ENCODE data around the gene VCL. TPM values are rescaled to one million over a fixed set of nuclear protein-coding genes. Genes with fewer than 3 reads are reported as not detected.

The VCL gene
- total RNA-seq, 1 experiment from 2014 or later = 382 TPM

GRCh38 chr10:74088722-74089121, 90.8 kb downstream of the VCL start:
- no peak for TF ChIP-seq EZH2 (IDR thresholded peaks at IDR 0.05; ENCODE audit: low read length, unreplicated experiment)
- Histone ChIP-seq H3F3A (ENCODE audit: low read length, unreplicated experiment) (peaks cover 13% of the 10 kb centered on the region), H3K27me3 (ENCODE audit: low read length) (no peaks in the 10 kb centered on the region), H4K20me1 (ENCODE audit: low read length) (no peaks in the 10 kb centered on the region), H3K4me2 (ENCODE audit: low read length) (no peak overlapping the region), H3K9ac (ENCODE audit: low read length) (no peak overlapping the region), H3K27ac (ENCODE audit: low read length) (no peak overlapping the region), H3K4me3 (ENCODE audit: low read length) (no peak overlapping the region), H3K4me1 (ENCODE audit: insufficient read depth, low read length) (no peaks in the 10 kb centered on the region), H3K79me2 (ENCODE audit: low read length) (no peaks in the 10 kb centered on the region), H3K9me2 (replicated peaks; ENCODE audit: low read length) (no peaks in the 10 kb centered on the region), H3K9me3 (ENCODE audit: low read length) (no peaks in the 10 kb centered on the region), H2AFZ (ENCODE audit: low read length) (no peak overlapping the region), H3K36me3 (ENCODE audit: low read depth, low read length) (peaks cover 74% of the 10 kb centered on the region)
- BruUV-seq (replicated peaks) = no TSS peak
- intact Hi-C loops (cut with micrococcal nuclease) = no loop called here
- POLR2A ChIA-PET (ENCODE audit: unreplicated experiment) = no interaction called here
- no peak for ATAC-seq
- CTCF ChIA-PET = no interaction called here
- no peak for DNase-seq

- TF ChIP-seq CTCF (conservative IDR thresholded peaks at IDR 0.05; ENCODE audit: low read depth, low read length) (no peak), EZH2 (IDR thresholded peaks at IDR 0.05; ENCODE audit: low read length, unreplicated experiment) (no peak), EZH2phosphoT487 (IDR thresholded peaks at IDR 0.05; ENCODE audit: borderline replicate concordance, low read length) (no peak)
- ChIA-PET CTCF (no interaction called here), POLR2A (ENCODE audit: unreplicated experiment) (interaction anchor here (0.6 kb wide), 2 partner anchors 69 to 314 kb away, joined by 3 read pairs; no protein-coding TSS in a partner anchor)
- no peak overlapping the region for H3K27ac ChIP-seq (ENCODE audit: low read length)
- no peaks in the 10 kb centered on the region for H3K9me3 ChIP-seq (ENCODE audit: low read length)
- H3K79me2 ChIP-seq (ENCODE audit: low read length) = no peaks in the 10 kb centered on the region
- H3K4me3 ChIP-seq (ENCODE audit: low read length) = no peak overlapping the region
- intact Hi-C loops (cut with micrococcal nuclease) = no loop called here
- H3K27me3 ChIP-seq (ENCODE audit: low read length) = no peaks in the 10 kb centered on the region
- no peak overlapping the region for H3K9ac ChIP-seq (ENCODE audit: low read length)
- DNase-seq (no peak), ATAC-seq (no peak)
- peaks cover 9% of the 10 kb centered on the region; the same call in 1 of the 2 replicates for H4K20me1 ChIP-seq (ENCODE audit: low read length)
- H3F3A ChIP-seq (ENCODE audit: low read length, unreplicated experiment) = peaks cover 21% of the 10 kb centered on the region
- BruUV-seq (replicated peaks) = no TSS peak
- no peak overlapping the region for H2AFZ ChIP-seq (ENCODE audit: low read length)
- peaks cover 8% of the 10 kb centered on the region for H3K4me1 ChIP-seq (ENCODE audit: insufficient read depth, low read length)
- peaks cover 87% of the 10 kb centered on the region for H3K36me3 ChIP-seq (ENCODE audit: low read depth, low read length)
- no peaks in the 10 kb centered on the region for H3K9me2 ChIP-seq (replicated peaks; ENCODE audit: low read length)
- no peak overlapping the region for H3K4me2 ChIP-seq (ENCODE audit: low read length)
Observed at GRCh38 chr10:74092372-74092771, 94.5 kb downstream of the VCL start.

- Histone ChIP-seq H3K9ac (ENCODE audit: low read length) (no peak overlapping the region), H3K9me3 (ENCODE audit: low read length) (no peaks in the 10 kb centered on the region), H2AFZ (ENCODE audit: low read length) (no peak overlapping the region), H3F3A (ENCODE audit: low read length, unreplicated experiment) (peaks cover 24% of the 10 kb centered on the region), H3K79me2 (ENCODE audit: low read length) (no peaks in the 10 kb centered on the region), H3K4me3 (ENCODE audit: low read length) (no peak overlapping the region), H3K27me3 (ENCODE audit: low read length) (no peaks in the 10 kb centered on the region), H3K4me2 (ENCODE audit: low read length) (no peak overlapping the region), H3K36me3 (ENCODE audit: low read depth, low read length) (peaks cover 90% of the 10 kb centered on the region), H3K4me1 (ENCODE audit: insufficient read depth, low read length) (peaks cover 17% of the 10 kb centered on the region), H4K20me1 (ENCODE audit: low read length) (peaks cover 18% of the 10 kb centered on the region; the same call in 1 of the 2 replicates), H3K9me2 (replicated peaks; ENCODE audit: low read length) (no peaks in the 10 kb centered on the region), H3K27ac (ENCODE audit: low read length) (no peak overlapping the region)
- no TSS peak for BruUV-seq (replicated peaks)
- DNase-seq (no peak), ATAC-seq (no peak)
- no peak for TF ChIP-seq EZH2 (IDR thresholded peaks at IDR 0.05; ENCODE audit: low read length, unreplicated experiment)
- TF ChIP-seq EZH2phosphoT487 (IDR thresholded peaks at IDR 0.05; ENCODE audit: borderline replicate concordance, low read length) = no peak
- TF ChIP-seq CTCF (conservative IDR thresholded peaks at IDR 0.05; ENCODE audit: low read depth, low read length) = no peak; the same call in 1 of the 2 replicates
- ChIA-PET CTCF (interaction anchor here (0.7 to 0.9 kb wide), 2 partner anchors 12 to 25 kb away, joined by 3 read pairs; no protein-coding TSS in a partner anchor), POLR2A (ENCODE audit: unreplicated experiment) (no interaction called here)
- intact Hi-C loops (cut with micrococcal nuclease) = no loop called here
Observed at GRCh38 chr10:74093530-74094164, 95.7 kb downstream of the VCL start.
